GM19324 (cell line): ENCODE data around the gene TCF3.
A peak's percentile ranks its signal among the peaks of the same experiment; 100 is the strongest.

Experiments
- ATAC-seq: cut with Tn5 transposase; IDR thresholded peaks from one replicate; pipeline ENCODE4 v1.9.1; 2021; ENCODE audit warnings: mild to moderate bottlenecking, moderate library complexity; ENCODE audit not compliant: unreplicated experiment, low FRiP score

TCF3 gene

DNA sequence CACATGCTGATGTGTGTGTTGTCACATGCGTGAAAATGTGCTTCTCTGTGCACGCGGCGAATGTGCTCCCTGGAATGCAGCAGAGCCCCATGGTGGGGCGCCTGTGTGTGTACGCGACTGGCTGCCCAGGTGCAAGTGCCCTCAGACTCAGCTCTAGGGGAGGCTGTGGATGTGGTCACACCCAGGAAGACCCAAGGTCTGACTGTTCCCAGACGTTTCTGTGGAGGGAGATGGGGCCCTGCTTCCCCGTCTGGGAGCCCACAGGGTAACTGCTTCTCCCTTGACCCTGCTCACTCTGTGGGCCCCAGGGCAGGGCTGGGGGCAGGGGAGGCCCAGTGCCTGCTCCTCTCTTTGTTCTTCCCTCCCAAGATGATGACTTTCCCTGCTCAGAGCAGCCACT is 39.3 kb downstream of the TCF3 start:
- ATAC-seq, result no peak

DNA sequence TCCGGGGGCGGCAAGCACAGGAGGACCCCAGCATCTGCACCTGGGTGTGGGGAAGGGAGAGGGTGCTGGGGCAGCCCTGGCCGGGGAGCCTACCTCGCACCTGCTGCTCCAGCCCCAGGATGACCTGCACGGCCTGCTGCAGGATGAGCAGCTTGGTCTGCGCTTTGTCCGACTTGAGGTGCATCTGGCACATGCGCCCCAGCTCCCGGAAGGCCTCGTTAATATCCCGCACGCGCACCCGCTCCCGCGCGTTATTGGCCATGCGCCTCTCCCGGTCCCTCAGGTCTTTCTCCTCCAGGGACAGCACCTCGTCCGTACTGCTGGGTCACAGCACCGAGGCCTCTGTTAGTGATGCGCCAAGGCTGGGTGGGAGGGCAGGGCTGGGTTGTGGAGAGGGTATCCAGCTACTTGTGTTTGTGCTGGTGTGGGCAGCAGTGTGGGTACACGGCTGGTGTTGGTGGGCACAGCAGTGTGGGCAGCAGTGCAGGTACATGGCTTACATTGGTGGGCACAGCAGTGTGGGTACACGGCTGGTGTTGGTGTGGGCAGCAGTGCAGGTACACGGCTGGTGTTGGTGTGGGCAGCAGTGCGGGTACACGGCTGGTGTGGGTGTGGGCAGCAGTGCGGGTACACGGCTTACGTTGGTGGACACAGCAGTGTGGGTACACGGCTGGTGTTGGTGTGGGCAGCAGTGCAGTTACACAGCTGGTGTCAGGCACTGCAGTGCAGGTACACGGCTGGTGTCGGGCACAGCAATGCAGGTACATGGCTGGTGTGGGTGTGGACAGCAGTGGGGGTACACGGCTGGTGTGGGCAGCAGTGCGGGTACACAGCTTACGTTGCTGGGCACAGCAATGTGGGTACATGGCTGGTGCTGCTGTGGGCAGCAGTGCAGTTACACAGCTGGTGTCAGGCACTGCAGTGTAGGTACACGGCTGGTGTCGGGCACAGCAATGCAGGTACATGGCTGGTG is 40.0 kb downstream of the TCF3 start:
- no peak for ATAC-seq

DNA sequence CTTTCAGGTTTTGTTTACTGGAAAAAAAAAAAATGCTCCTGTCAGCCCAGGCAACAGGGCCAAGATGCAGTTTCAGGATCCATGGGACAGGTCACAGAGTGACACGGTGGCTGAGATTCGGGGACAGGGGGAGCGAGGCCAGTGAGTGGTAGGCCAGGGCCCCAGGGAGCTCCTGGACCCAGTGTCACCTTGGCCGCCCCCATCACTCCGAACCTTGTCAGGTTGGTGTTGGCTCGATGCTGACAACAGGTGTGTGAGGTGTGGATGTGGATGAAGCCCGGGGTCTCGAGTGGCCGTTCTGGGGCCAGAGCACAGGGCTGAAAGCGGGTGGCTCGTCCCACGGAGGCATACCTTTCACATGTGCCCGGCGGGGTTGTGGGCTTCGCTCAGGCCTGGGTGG is 41.1 kb downstream of the TCF3 start:
- ATAC-seq, result no peak

GRCh38 chr19:1610579-1610978 is 41.8 kb downstream of the TCF3 start:
- no peak for ATAC-seq

- ATAC-seq, result no peak
Measured at GRCh38 chr19:1609680-1610474, 42.5 kb downstream of the TCF3 start.

DNA sequence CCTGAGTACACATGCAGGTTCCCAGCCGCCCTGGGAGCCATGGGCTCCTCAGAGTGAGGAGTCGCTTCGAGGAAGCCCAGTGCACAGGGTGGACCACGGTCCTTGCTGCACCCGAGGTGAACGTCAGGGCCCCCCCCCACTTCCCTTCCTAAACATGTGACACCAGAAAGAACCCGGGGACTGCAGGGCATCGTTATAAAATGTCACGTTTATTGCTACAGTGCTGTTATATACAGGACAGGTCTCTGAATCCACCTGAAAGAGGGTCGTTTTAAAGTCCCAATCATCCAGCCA is 43.4 kb downstream of the TCF3 start:
- ATAC-seq, result no peak

DNA sequence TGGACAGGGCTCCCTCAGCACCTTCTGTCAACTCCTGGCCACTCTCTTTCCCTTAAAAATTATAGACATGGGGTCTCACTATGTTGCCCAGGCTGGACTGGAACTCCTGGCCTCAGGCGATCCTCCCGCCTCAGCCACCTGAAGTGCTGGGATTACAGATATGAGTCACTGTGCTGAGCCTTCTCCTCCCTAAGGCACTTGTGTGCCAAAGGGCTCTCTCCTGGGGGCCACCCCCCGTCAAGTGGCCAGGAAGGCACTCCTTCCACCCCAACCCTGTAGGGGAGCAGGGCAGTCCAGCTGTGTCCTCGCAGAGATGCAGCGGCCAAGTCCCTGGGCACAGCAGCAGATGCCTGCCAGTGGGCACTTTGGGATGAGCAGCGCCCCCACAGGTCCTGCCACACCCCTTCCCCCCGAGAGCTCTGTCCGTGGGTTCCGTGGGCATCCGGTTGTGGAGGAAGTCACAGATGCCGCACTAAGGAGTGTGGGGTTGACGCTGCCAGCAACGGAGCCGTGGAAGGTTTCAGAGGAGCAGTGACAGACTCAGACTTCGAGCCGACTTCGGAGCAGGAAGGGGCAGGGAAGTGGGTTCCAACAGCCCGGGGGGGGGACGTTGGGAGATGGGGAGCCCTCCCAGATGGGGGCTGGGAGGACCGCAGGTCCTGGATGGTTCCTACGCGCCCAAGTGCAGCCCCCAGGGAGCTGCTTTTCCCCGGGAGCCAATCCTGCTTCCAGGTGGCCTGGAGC is 43.9 kb downstream of the TCF3 start:
- ATAC-seq, result no peak

DNA sequence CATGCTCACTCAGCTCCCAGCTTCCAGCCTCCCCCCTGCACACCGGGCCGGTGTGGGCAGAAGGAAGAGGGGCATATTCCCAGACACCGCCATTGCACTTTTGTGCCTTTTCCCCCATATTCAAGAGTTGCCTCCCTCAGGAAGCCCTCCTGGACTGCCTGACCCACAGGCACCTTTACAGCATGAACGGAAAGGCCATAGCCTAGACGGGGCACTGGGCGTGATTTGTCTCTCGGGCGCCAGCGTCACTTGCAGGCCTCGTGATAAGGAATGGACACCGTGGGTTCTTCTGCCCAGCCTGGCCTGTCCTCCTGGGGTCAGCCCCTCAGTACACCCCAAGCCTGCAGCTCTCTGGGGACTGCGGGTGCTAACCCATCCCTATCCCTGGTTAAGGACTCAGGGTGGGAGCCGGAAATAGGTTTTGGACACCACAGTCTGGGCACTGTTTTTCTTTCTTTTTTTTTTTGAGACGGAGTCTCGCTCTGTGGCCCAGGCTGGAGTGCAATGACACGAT is 46.2 kb downstream of the TCF3 start:
- ATAC-seq, result no peak

- peak; percentile 90 for ATAC-seq
Measured at GRCh38 chr19:1605236-1606137, 46.9 kb downstream of the TCF3 start, which contains the start of gene UQCR11. Gene UQCR11 (minus strand): TSS chr19:1605462. CDS start chr19:1605409, 53 bp downstream.

GRCh38 chr19:1602091-1602707 is 50.2 kb downstream of the TCF3 start:
- ATAC-seq, result no peak

GRCh38 chr19:1601613-1602064 is 50.8 kb downstream of the TCF3 start:
- no peak for ATAC-seq

DNA sequence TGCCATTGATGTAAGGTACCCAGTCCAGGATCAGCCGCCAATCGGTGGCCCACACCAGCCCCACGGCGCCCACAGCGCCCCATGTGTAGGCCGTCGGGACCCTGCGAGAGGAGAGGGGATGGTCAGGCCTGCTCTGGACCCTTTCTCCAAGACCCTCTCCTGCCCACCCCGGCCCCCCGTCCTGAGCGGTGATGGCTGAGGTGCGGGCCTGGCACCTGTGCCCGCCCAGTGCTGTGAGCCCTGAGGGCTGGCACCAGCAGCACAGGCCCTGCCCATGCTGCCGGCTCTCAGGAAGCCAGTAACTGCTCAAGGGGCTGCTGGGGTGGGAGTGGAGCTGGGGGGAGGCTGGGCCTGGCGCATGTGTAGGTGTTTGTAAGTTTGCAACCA is 53.0 kb downstream of the TCF3 start:
- ATAC-seq, result no peak

GRCh38 chr19:1598777-1599459 is 53.5 kb downstream of the TCF3 start:
- ATAC-seq, result no peak

GRCh38 chr19:1593501-1593772 is 59.0 kb downstream of the TCF3 start:
- no peak for ATAC-seq

DNA sequence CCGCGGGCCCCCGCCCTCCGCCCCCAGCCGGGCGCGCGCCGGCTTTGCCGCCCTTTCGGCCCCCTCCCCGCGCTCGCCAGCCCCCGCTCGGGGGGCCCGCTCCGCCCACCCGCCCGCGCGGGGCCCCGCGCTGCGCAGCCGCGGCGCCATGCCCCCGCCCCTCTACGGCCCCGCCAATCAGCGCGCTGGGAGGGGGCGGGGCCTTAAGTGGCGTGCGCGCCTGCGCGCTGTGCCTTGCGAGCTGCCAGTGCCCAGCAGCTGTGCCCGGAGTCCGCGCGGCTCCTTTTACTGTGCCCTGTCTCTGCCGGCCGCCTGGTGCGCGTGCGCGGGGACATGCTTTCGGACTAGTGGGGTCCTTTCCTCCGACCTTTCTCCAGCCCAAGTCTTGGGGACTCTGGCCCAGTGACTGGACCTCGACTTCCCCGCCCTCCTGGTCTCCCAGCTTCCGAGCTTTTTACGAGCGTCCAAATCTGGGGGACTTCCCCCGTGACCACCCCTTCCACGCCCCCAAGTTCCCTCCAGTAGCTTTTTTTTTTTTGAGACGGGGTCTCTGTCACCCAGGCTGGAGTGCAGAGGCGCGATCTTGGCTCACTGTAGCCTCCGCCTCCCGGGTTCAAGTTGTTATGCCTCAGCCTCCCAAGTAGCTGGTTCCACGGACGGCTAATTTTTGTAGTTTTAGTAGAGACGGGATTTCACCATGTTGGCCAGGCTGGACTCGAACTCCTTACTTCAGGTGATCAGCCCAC is 59.5 kb downstream of the TCF3 start, which contains the start of gene MBD3:
Gene MBD3, minus strand, starts transcription at position 111 of the 746 bp plus-strand sequence. CDS start 234 bp downstream, outside the sequence.
- peak; percentile 81 for ATAC-seq

DNA sequence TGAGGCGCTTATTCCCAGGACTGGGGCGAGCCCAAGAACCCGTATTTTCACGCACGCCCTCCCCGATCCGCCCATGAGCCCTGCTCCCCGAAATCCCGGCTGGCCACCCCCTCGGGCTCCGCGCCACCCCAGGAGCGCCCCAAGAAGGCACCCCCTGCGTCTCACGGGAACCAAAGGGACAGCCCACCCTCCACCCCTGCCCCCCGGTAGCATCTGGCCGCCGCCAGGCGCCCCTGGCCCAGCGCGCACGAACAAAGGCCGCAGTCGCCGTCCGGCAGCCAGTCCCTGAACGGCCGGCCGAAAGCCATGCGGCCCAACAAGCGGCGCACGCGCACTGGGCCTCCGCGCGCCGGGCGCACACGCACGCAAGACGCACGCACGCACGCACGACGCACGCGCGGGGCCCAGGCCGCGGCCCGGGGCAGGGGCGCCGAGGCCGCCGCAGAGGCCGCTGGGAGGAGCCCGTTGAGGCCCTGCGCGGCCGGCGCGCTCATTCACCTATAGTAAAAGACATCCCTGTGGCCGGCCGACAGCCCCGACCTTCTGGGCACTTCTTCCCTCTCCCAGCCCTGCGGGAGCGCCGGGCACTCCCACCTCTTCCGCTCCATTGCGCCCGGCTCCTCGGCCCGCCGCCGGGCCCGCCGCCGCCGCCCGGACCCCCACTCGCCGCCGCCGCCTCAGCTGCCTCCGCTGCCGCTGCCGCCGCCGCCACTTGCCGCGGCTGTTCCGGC is 60.2 kb downstream of the TCF3 start:
- peak; percentile 80 for ATAC-seq

- ATAC-seq, result no peak
Measured at GRCh38 chr19:1591421-1592023, 60.9 kb downstream of the TCF3 start.
